Heart left ventricle (tissue), 16 donors: ENCODE results near the gene SETD9. TPM values are rescaled to one million over a fixed set of nuclear protein-coding genes. Genes with fewer than 3 reads are reported as not detected.

Experiments
- ATAC-seq, 4 donors: fragments of 200-7000 bp; cut with Tn5 transposase; one replicate each; pipeline ENCODE4 v1.9.1; 2020 to 2022; ENCODE audit warnings: moderate library complexity in 4 of 4, mild to moderate bottlenecking in 3 of 4, moderate number of reproducible peaks in 1 of 4
- DNase-seq, 5 donors: peaks; one replicate each; pipeline ENCODE4 v3.0.0-alpha.2; 2020
- H3K27ac ChIP-seq, 12 donors: fragments of 200-600 bp; sonication (generic) in 4 of 12; one replicate each; pipeline versions ENCODE4 v1.5.0 to v1.8.0; 2016 to 2022; ENCODE audit warnings: mild to moderate bottlenecking in 2 of 12
- H3K27me3 ChIP-seq, 9 donors: fragments of 200-600 bp; sonication (generic) in 2 of 9; one replicate each; pipeline versions ENCODE4 v1.5.1 to v1.8.0; 2016 to 2022; ENCODE audit warnings: mild to moderate bottlenecking in 3 of 9
- H3K36me3 ChIP-seq, 9 donors: fragments of 200-600 bp; sonication (generic) in 2 of 9; one replicate each; pipeline versions ENCODE4 v1.5.0 to v1.8.0; 2018 to 2022; ENCODE audit warnings: mild to moderate bottlenecking in 2 of 9
- H3K4me1 ChIP-seq, 12 donors: fragments of 200-600 bp; sonication (generic) in 4 of 12; one replicate each; pipeline versions ENCODE4 v1.5.0 to v1.8.0; 2016 to 2022; ENCODE audit warnings: mild to moderate bottlenecking in 3 of 12
- H3K4me3 ChIP-seq, 12 donors: fragments of 200-600 bp; sonication (generic) in 4 of 12; one replicate each; pipeline versions ENCODE4 v1.5.0 to v1.8.0; 2017 to 2022; ENCODE audit warnings: mild to moderate bottlenecking in 9 of 12, moderate library complexity in 4 of 12
- H3K9me3 ChIP-seq, 12 donors: fragments of 200-600 bp; sonication (generic) in 4 of 12; one replicate each; pipeline versions ENCODE4 v1.5.0 to v1.8.0; 2016 to 2022; ENCODE audit warnings: mild to moderate bottlenecking in 1 of 12
- CTCF ChIP-seq, 12 donors: fragments of 200-600 bp; sonication (generic) in 4 of 12; IDR thresholded peaks; one replicate each; pipeline versions ENCODE4 v1.5.0 to v1.8.0; 2018 to 2022; ENCODE audit warnings: antibody characterized with exemption in 12 of 12, mild to moderate bottlenecking in 5 of 12
- POLR2A ChIP-seq, 2 donors: fragments of 450-650 bp; IDR thresholded peaks; one replicate each; pipeline ENCODE4 v1.6.1; 2017; ENCODE audit warnings: antibody characterized with exemption in 2 of 2, mild to moderate bottlenecking in 2 of 2, moderate library complexity in 2 of 2
- WGBS, 4 donors: extraction: QIAGEN DNeasy Blood & Tissue Kit in 2 of 4; methylation state at CpG; one replicate each; pipeline versions ENCODE4 v1.1.5 to v1.1.7; 2013 to 2018; 5-methylcytosine and 5-hydroxymethylcytosine counted together
- intact Hi-C, 10 donors: fragments of 100-400 bp; cut with DNase I; formaldehyde crosslinking; loops; one replicate each; pipeline versions ENCODE4 v1.11.1 to v1.14.2; 2022
- polyA plus RNA-seq, 2 donors: library from polyadenylated mRNA; stranded (reverse); fragments of 200-250 nt; gene quantifications; one replicate each; pipeline ENCODE4 v1.2.3, GENCODE V29; 2013
- total RNA-seq, 9 donors: library from RNA; depleted of rRNA in 2 of 9; stranded (reverse); fragments of >200 nt in 2 of 9; fragmentation: NEBNext Ultra II Directional in 3 of 9; extraction: Animal tissue kit (Norgen Biotek cat#: 25700) in 3 of 9; gene quantifications; one replicate each; pipeline versions ENCODE4 v1.1.0 to v1.2.4, GENCODE V29; 2016 to 2023
- donor health status: ischemic (EF 13 %, LVEDD 7.1; RV severe dilation, severe dysfunction).
- donor health status: healthy with polysubstance abuse.
- donor health status: DM: no; HTN: yes; CAD: no.
- donor health status: DM: no; HTN: no; CAD: no.
- donor health status: ischemic (EF 25% LVEDD 6.9; RV normal size, moderate dysfunction).
- donor health status: ischemic (EF 25% LVEDD 5.7; RV mildly dilated, moderate dysfunction).
- donor health status: healthy.
- donor health status: DM: yes; HTN: yes; CAD: no.
- donor health status: ischemic (EF 35%, LVEDD 5.7; RV mildly dilated, moderate dysfunction).
- donor health status: nonischemic (EF 11% LVEDD 7.7; RV severe dilation, severe dysfunction).
- donor health status: DM: yes; HTN: yes; CAD: no.
- donor health status: PGD.
- donor health status: ischemic (EF 29% LVEDD 5.4; RV normal size, mild dysfunction).
- donor health status: nonischemic (EF 23%, LVEDD 6.1; RV moderate dilation, normal function).

The SETD9 gene
- total and polyA plus RNA-seq, 11 donors: 6.5 to 21.0 (median 13.8) TPM

GRCh38 chr5:56900858-56901578 is 8.4 kb upstream of the SETD9 start:
- H3K9me3 ChIP-seq: no peaks in the 10 kb centered on the region
- H3K27ac ChIP-seq: no peak overlapping the region
- H3K4me1 ChIP-seq: peaks cover 0 to 7% (median 0%) of the 10 kb centered on the region in 12 donors
- TF ChIP-seq CTCF (IDR thresholded peaks at IDR 0.05) (peak; percentile 55 to 84 (median 76)), POLR2A (IDR thresholded peaks at IDR 0.05) (no peak)
- no peaks in the 10 kb centered on the region for H3K27me3 ChIP-seq
- intact Hi-C loops: loop anchor here (2.0 to 10.0 kb wide), 9 partner anchors 234 to 1564 kb away; partner anchors contain the start of gene PLK2 (in 1 of the 10)
- H3K36me3 ChIP-seq: peaks cover 0 to 10% (median 0%) of the 10 kb centered on the region in 9 donors
- H3K4me3 ChIP-seq: no peak overlapping the region
- DNase-seq: no peak
- peak in 3 of 4 donors; percentile 47 to 66 (median 53) for ATAC-seq
- WGBS, 4 donors: 34 to 38% (median 36%) methylated on average over 3 of the region's 3 CpGs

GRCh38 chr5:56908942-56909293 is 478 bp upstream of the SETD9 start:
- peak; percentile 66 to 77 (median 72) for ATAC-seq
- Histone ChIP-seq H3K27ac (peak overlapping the region; percentile 85 to 99 (median 95)), H3K27me3 (no peaks in the 10 kb centered on the region), H3K36me3 (peaks cover 0 to 4% (median 0%) of the 10 kb centered on the region in 9 donors), H3K9me3 (peaks cover 0 to 9% (median 0%) of the 10 kb centered on the region in 12 donors), H3K4me1 (peaks cover 0 to 16% (median 9%) of the 10 kb centered on the region in 12 donors), H3K4me3 (peak overlapping the region; percentile 51 to 86 (median 68))
- 1 to 4% (median 2%) methylated on average over 19 of the region's 19 CpGs for WGBS, 4 donors
- intact Hi-C loops: loop anchor here in 5 of 10 donors (2.0 to 10.0 kb wide), 4 partner anchors 42 to 1556 kb away; partner anchors contain the start of gene PLK2 (in 1 of the 5)
- peak in 3 of 5 donors; percentile 76 to 87 (median 86) for DNase-seq
- TF ChIP-seq POLR2A (IDR thresholded peaks at IDR 0.05): no peak
- TF ChIP-seq CTCF (IDR thresholded peaks at IDR 0.05): no peak

- peak overlapping the region; percentile 40 to 86 (median 68) for H3K4me3 ChIP-seq
- no peak for TF ChIP-seq CTCF (IDR thresholded peaks at IDR 0.05)
- TF ChIP-seq POLR2A (IDR thresholded peaks at IDR 0.05): no peak
- H3K4me1 ChIP-seq: peaks cover 0 to 16% (median 9%) of the 10 kb centered on the region in 12 donors
- peak overlapping the region; percentile 85 to 99 (median 95) for H3K27ac ChIP-seq
- intact Hi-C loops: loop anchor here in 3 of 10 donors (1.0 to 5.0 kb wide), 2 partner anchors 40 to 42 kb away; partner anchors contain the start of gene MIER3 (in 2 of the 3)
- H3K9me3 ChIP-seq: peaks cover 0 to 9% (median 0%) of the 10 kb centered on the region in 12 donors
- no peaks in the 10 kb centered on the region for H3K27me3 ChIP-seq
- peaks cover 0 to 13% (median 0%) of the 10 kb centered on the region in 9 donors for H3K36me3 ChIP-seq
- 0 to 1% (median 1%) methylated on average over 27 to 29 of the region's 29 CpGs for WGBS, 4 donors
- ATAC-seq: peak; percentile 1 to 25 (median 14)
- DNase-seq: peak in 4 of 5 donors; percentile 46 to 63 (median 54)
These were observed 992 bp downstream of the SETD9 start for GRCh38 chr5:56910210-56910965.
